HL-60 (cell line): Measurements from ENCODE around the gene IGLL5.

Experiments
- DNase-seq, 2 experiments: peaks; one replicate each; pipeline ENCODE4 v3.0.0-alpha.2; 2010 to 2020; ENCODE audit warnings: low read depth in 1 of 2, low spot score in 1 of 2
- H3K27ac ChIP-seq: fragments of 250-450 bp; sonication (Bioruptor Pico); replicated peaks from 2 replicates; pipeline ENCODE4 v1.5.1; 2020; ENCODE audit warnings: mild to moderate bottlenecking, moderate library complexity
- H3K27me3 ChIP-seq: fragments of 250-450 bp; sonication (Bioruptor Pico); 2 replicates; pipeline ENCODE4 v1.5.1; 2021; ENCODE audit warnings: mild to moderate bottlenecking, moderate library complexity; ENCODE audit not compliant: insufficient read depth, poor library complexity, severe bottlenecking
- H3K4me3 ChIP-seq: replicated peaks from 2 replicates; pipeline ENCODE4 v1.5.1; 2011; ENCODE audit warnings: mild to moderate bottlenecking, control low read depth, low read length; ENCODE audit not compliant: insufficient read depth
- CTCF ChIP-seq: IDR thresholded peaks from one replicate; pipeline ENCODE4 v1.5.1; 2011; ENCODE audit warnings: low read length, control low read depth, inconsistent platforms; ENCODE audit not compliant: insufficient read depth
- GABPA ChIP-seq: IDR thresholded peaks from 2 replicates; pipeline ENCODE4 v1.6.1; 2012; ENCODE audit warnings: low read depth
- POLR2AphosphoS5 ChIP-seq: IDR thresholded peaks from 2 replicates; pipeline ENCODE4 v1.6.1; 2012; ENCODE audit warnings: low read depth
- REST ChIP-seq: IDR thresholded peaks from 2 replicates; pipeline ENCODE4 v1.6.1; 2012; ENCODE audit warnings: low read depth; ENCODE audit not compliant: insufficient replicate concordance
- SPI1 ChIP-seq: IDR thresholded peaks from 2 replicates; pipeline ENCODE4 v1.6.1; 2012; ENCODE audit warnings: low read depth, mild to moderate bottlenecking, borderline replicate concordance

Gene IGLL5

GRCh38 chr22:22863001-22863400, 24.6 kb upstream of the IGLL5 start:
- no peak for DNase-seq
- no peak overlapping the region for H3K27ac ChIP-seq
- H3K4me3 ChIP-seq: no peak overlapping the region
- no peak for TF ChIP-seq CTCF
- TF ChIP-seq REST: no peak
- no peak for TF ChIP-seq GABPA
- no peak for TF ChIP-seq POLR2AphosphoS5
- no peak for TF ChIP-seq SPI1
- H3K27me3 ChIP-seq: peaks cover 9% of the 10 kb centered on the region

GRCh38 chr22:22865311-22866072, 22.1 kb upstream of the IGLL5 start:
- DNase-seq: peak in 1 of 2 experiments; percentile 47
- Histone ChIP-seq H3K27ac (no peak overlapping the region), H3K27me3 (peaks cover 5% of the 10 kb centered on the region), H3K4me3 (no peak overlapping the region)
- no peak for TF ChIP-seq GABPA
- no peak for TF ChIP-seq REST
- TF ChIP-seq POLR2AphosphoS5: no peak
- TF ChIP-seq SPI1: no peak
- TF ChIP-seq CTCF: no peak

GRCh38 chr22:22866381-22867111, 21.1 kb upstream of the IGLL5 start:
- H3K27ac ChIP-seq: no peak overlapping the region
- TF ChIP-seq POLR2AphosphoS5: no peak
- TF ChIP-seq REST: no peak
- no peak for TF ChIP-seq CTCF
- no peak for TF ChIP-seq SPI1
- TF ChIP-seq GABPA: no peak
- H3K4me3 ChIP-seq: no peak overlapping the region
- no peak for DNase-seq
- peaks cover 2% of the 10 kb centered on the region for H3K27me3 ChIP-seq
